GM20000 (cell line): Measurements from ENCODE around the gene PHF21A.

Source experiments
- DNase-seq: peaks from one replicate; pipeline ENCODE4 v3.0.0; 2012; ENCODE audit warnings: low spot score
- CTCF ChIP-seq: IDR thresholded peaks from 2 replicates; pipeline ENCODE4 v1.5.1; 2012; ENCODE audit warnings: mild to moderate bottlenecking, control low read depth; ENCODE audit errors: extremely low read depth, missing control alignments

The PHF21A gene

GRCh38 chr11:45925550-45925949 lies 195.7 kb downstream of the PHF21A start:
- no peak for DNase-seq
- TF ChIP-seq CTCF, result no peak

GRCh38 chr11:45924927-45925326 lies 196.3 kb downstream of the PHF21A start:
- DNase-seq, result no peak
- TF ChIP-seq CTCF, result no peak

- peak; percentile 26 for DNase-seq
- TF ChIP-seq CTCF, result no peak
Observed at GRCh38 chr11:45924036-45924915, 197.0 kb downstream of the PHF21A start.

GRCh38 chr11:45922425-45923082 lies 198.7 kb downstream of the PHF21A start, which contains the start of gene LARGE2:
Gene LARGE2 (plus strand): TSS chr11:45922656. CDS start chr11:45922883, 227 bp downstream.
- no peak for TF ChIP-seq CTCF
- peak; percentile 66 for DNase-seq

- DNase-seq, result peak; percentile 38
- no peak for TF ChIP-seq CTCF
Observed at GRCh38 chr11:45921561-45922424, 199.5 kb downstream of the PHF21A start.

GRCh38 chr11:45920531-45921477 lies 200.4 kb downstream of the PHF21A start:
- DNase-seq, result no peak
- no peak for TF ChIP-seq CTCF
